Aorta (tissue), 5 donors: Measurements from ENCODE around the gene ZMAT2. TPM values are rescaled to one million over a fixed set of nuclear protein-coding genes. Genes with fewer than 3 reads are reported as not detected.
"Not testable (repeated sequence)": the region's sequence is repeated elsewhere in the genome, so short reads cannot be mapped to it uniquely, and the experiment has no call there.

Experiments used
- ATAC-seq: fragments of 200-7000 bp; cut with Tn5 transposase; one replicate; pipeline ENCODE4 v1.9.1; 2022; ENCODE audit warnings: moderate library complexity; ENCODE audit not compliant: low FRiP score
- DNase-seq, 2 donors: peaks; one replicate each; pipeline ENCODE4 v3.0.0-alpha.2; 2020
- H3K27ac ChIP-seq, 2 donors: one replicate each; pipeline ENCODE4 v1.5.1; 2013; ENCODE audit warnings: low read length in 2 of 2, mild to moderate bottlenecking in 2 of 2, moderate library complexity in 2 of 2, control low read depth in 1 of 2, inconsistent platforms in 1 of 2, low read depth in 1 of 2
- H3K27me3 ChIP-seq, 2 donors: one replicate each; pipeline ENCODE4 v1.6.1; 2013; ENCODE audit warnings: control low read depth in 1 of 2, low read length in 1 of 2, mild to moderate bottlenecking in 1 of 2, moderate library complexity in 1 of 2; ENCODE audit not compliant: insufficient read depth in 2 of 2, control insufficient read depth in 1 of 2
- H3K36me3 ChIP-seq, 2 donors: one replicate each; pipeline ENCODE4 v1.6.1; 2013; ENCODE audit warnings: control low read depth in 1 of 2, low read length in 1 of 2, mild to moderate bottlenecking in 1 of 2; ENCODE audit not compliant: insufficient read depth in 2 of 2, control insufficient read depth in 1 of 2
- H3K4me1 ChIP-seq, 2 donors: one replicate each; pipeline ENCODE4 v1.6.1; 2013; ENCODE audit warnings: low read length in 2 of 2, control low read depth in 1 of 2, mild to moderate bottlenecking in 1 of 2, moderate library complexity in 1 of 2; ENCODE audit not compliant: insufficient read depth in 2 of 2, control insufficient read depth in 1 of 2
- H3K4me3 ChIP-seq, 2 donors: one replicate each; pipeline ENCODE4 v1.5.1; 2013; ENCODE audit warnings: low read length in 2 of 2, control low read depth in 1 of 2, mild to moderate bottlenecking in 1 of 2
- H3K9me3 ChIP-seq: one replicate; pipeline ENCODE4 v1.6.1; 2013; ENCODE audit warnings: mild to moderate bottlenecking, low read length; ENCODE audit not compliant: control insufficient read depth
- WGBS, 2 donors: extraction: QIAGEN DNeasy Blood & Tissue Kit; methylation state at CpG; one replicate each; pipeline ENCODE4 v1.1.7; 2013; 5-methylcytosine and 5-hydroxymethylcytosine counted together
- intact Hi-C, 2 donors: fragments of 100-400 bp; cut with DNase I; formaldehyde crosslinking; loops; one replicate each; pipeline versions ENCODE4 v1.14.2 to v1.15.0; 2022
- polyA plus RNA-seq, 2 donors: library from polyadenylated mRNA; stranded (reverse); fragments of 200-250 nt; gene quantifications; one replicate each; pipeline ENCODE4 v1.2.3, GENCODE V29; 2013
- total RNA-seq, 2 donors: library from RNA; stranded (reverse); fragmentation: NEBNext Ultra II Directional; extraction: Animal tissue kit (Norgen Biotek cat#: 25700); gene quantifications; one replicate each; pipeline ENCODE4 v1.2.1, GENCODE V29; 2021
- donor health status: healthy with polysubstance abuse.
- donor health status: Bipolar disorder and iron deficiency.
- donor health status: DM: no; HTN: no; CAD: no.
- donor health status: DM: no; HTN: no; CAD: no.
- donor health status: DM: yes; HTN: yes; CAD: no.

ZMAT2 gene
- total and polyA plus RNA-seq, 4 donors: 39.0 to 143 (median 56.0) TPM

- no peaks in the 10 kb centered on the region for H3K27me3 ChIP-seq
- intact Hi-C loops: loop anchor here in 1 of 2 donors (5.0 to 10.0 kb wide), 2 partner anchors 309 to 341 kb away; partner anchors contain the start of gene ANKHD1
- H3K4me1 ChIP-seq: no peaks in the 10 kb centered on the region
- ATAC-seq (no peak), DNase-seq (no peak)
- no peaks in the 10 kb centered on the region for H3K36me3 ChIP-seq
- no peak overlapping the region for H3K4me3 ChIP-seq
- H3K9me3 ChIP-seq: no peaks in the 10 kb centered on the region
- 80 to 91% methylated on average over 1 of the region's 1 CpG for WGBS, 2 donors
- H3K27ac ChIP-seq: no peak overlapping the region
Observed at GRCh38 chr5:140713562-140714094, 13.4 kb downstream of the ZMAT2 start.

GRCh38 chr5:140716238-140716637 lies 16.0 kb downstream of the ZMAT2 start:
- H3K9me3 ChIP-seq, DNase-seq, H3K4me1 ChIP-seq, H3K27ac ChIP-seq, H3K27me3 ChIP-seq, H3K4me3 ChIP-seq, ATAC-seq, H3K36me3 ChIP-seq: not testable (repeated sequence)
- intact Hi-C loops: loop anchor here in 1 of 2 donors (10.0 kb wide), 1 partner anchor 311 kb away; the partner anchor contains the start of gene ANKHD1
- 92 to 93% methylated on average over 2 of the region's 2 CpGs for WGBS, 2 donors

GRCh38 chr5:140718266-140718592 lies 18.0 kb downstream of the ZMAT2 start:
- Histone ChIP-seq H3K4me1 (no peaks in the 10 kb centered on the region), H3K36me3 (no peaks in the 10 kb centered on the region), H3K4me3 (no peak overlapping the region), H3K27ac (no peak overlapping the region), H3K9me3 (no peaks in the 10 kb centered on the region), H3K27me3 (no peaks in the 10 kb centered on the region)
- WGBS, 2 donors: 87 to 90% methylated on average over 7 of the region's 7 CpGs
- intact Hi-C loops: loop anchor here in 1 of 2 donors (10.0 kb wide), 1 partner anchor 313 kb away; the partner anchor contains the start of gene ANKHD1
- ATAC-seq (peak; percentile 19), DNase-seq (no peak)

GRCh38 chr5:140720738-140721137 lies 20.5 kb downstream of the ZMAT2 start:
- H3K27me3 ChIP-seq, DNase-seq, intact Hi-C loops, H3K4me1 ChIP-seq, ATAC-seq, H3K27ac ChIP-seq, H3K4me3 ChIP-seq, H3K36me3 ChIP-seq, H3K9me3 ChIP-seq: not testable (repeated sequence)
- WGBS, 2 donors: 55 to 59% methylated on average over 6 of the region's 6 CpGs

GRCh38 chr5:140721395-140721794 lies 21.1 kb downstream of the ZMAT2 start:
- H3K4me3 ChIP-seq, ATAC-seq, intact Hi-C loops, H3K9me3 ChIP-seq, H3K4me1 ChIP-seq, H3K36me3 ChIP-seq, H3K27me3 ChIP-seq, H3K27ac ChIP-seq, DNase-seq: not testable (repeated sequence)
- WGBS, 2 donors: 80 to 83% methylated on average over 5 of the region's 5 CpGs

GRCh38 chr5:140725799-140726471 lies 25.7 kb downstream of the ZMAT2 start:
- Histone ChIP-seq H3K36me3 (no peaks in the 10 kb centered on the region), H3K4me3 (no peak overlapping the region), H3K4me1 (peaks cover 0 to 2% of the 10 kb centered on the region in 2 donors), H3K27ac (no peak overlapping the region), H3K27me3 (no peaks in the 10 kb centered on the region), H3K9me3 (no peaks in the 10 kb centered on the region)
- 9% methylated on average over 23 of the region's 23 CpGs for WGBS, 2 donors
- DNase-seq (peak; percentile 51 to 77), ATAC-seq (peak; percentile 59)
- intact Hi-C loops: no loop called here

- Histone ChIP-seq H3K27me3 (no peaks in the 10 kb centered on the region), H3K36me3 (no peaks in the 10 kb centered on the region), H3K9me3 (no peaks in the 10 kb centered on the region), H3K4me3 (no peak overlapping the region), H3K27ac (no peak overlapping the region), H3K4me1 (no peaks in the 10 kb centered on the region)
- intact Hi-C loops: loop anchor here (5.0 to 10.0 kb wide), 2 partner anchors 358 to 361 kb away; no protein-coding TSS in a partner anchor
- ATAC-seq (no peak), DNase-seq (no peak)
- 60 to 67% methylated on average over 4 of the region's 4 CpGs for WGBS, 2 donors
Observed at GRCh38 chr5:140733098-140733497, 32.9 kb downstream of the ZMAT2 start.

GRCh38 chr5:140734354-140734753 lies 34.1 kb downstream of the ZMAT2 start:
- H3K4me3 ChIP-seq: no peak overlapping the region
- WGBS, 2 donors: 56% methylated on average over 7 of the region's 7 CpGs
- no peak for ATAC-seq

GRCh38 chr5:140737486-140737885 lies 37.2 kb downstream of the ZMAT2 start:
- 76 to 80% methylated on average over 1 of the region's 1 CpG for WGBS, 2 donors
- H3K36me3 ChIP-seq: no peaks in the 10 kb centered on the region
- H3K4me1 ChIP-seq: no peaks in the 10 kb centered on the region
- no peak for ATAC-seq
- intact Hi-C loops: loop anchor here in 1 of 2 donors (10.0 kb wide), 1 partner anchor 363 kb away; no protein-coding TSS in a partner anchor
- no peak overlapping the region for H3K4me3 ChIP-seq
- H3K9me3 ChIP-seq: peaks cover 5% of the 10 kb centered on the region
- H3K27me3 ChIP-seq: no peaks in the 10 kb centered on the region
- DNase-seq: no peak
- H3K27ac ChIP-seq: no peak overlapping the region

More at GRCh38 chr5:140734354-140734753, 34.1 kb downstream of the ZMAT2 start:
- DNase-seq: no peak
- Histone ChIP-seq H3K27me3 (no peaks in the 10 kb centered on the region), H3K9me3 (peaks cover 2% of the 10 kb centered on the region), H3K4me1 (no peaks in the 10 kb centered on the region), H3K36me3 (no peaks in the 10 kb centered on the region), H3K27ac (no peak overlapping the region)
- intact Hi-C loops: loop anchor here (5.0 to 10.0 kb wide), 2 partner anchors 360 to 362 kb away; no protein-coding TSS in a partner anchor
